GM12864 (cell line): ENCODE results near the gene PAPOLG.

ENCODE experiments used
- DNase-seq: peaks from one replicate; pipeline ENCODE4 v3.0.0-alpha.2; 2011; ENCODE audit warnings: low read depth
- H3K4me3 ChIP-seq: 2 replicates; pipeline ENCODE4 v1.5.1; 2011; ENCODE audit warnings: mild to moderate bottlenecking, low read depth, low read length, control low read depth
- CTCF ChIP-seq: IDR thresholded peaks from 2 replicates; pipeline ENCODE4 v1.5.1; 2011; ENCODE audit warnings: low read depth, mild to moderate bottlenecking, moderate library complexity, low read length, control low read depth, inconsistent platforms; ENCODE audit errors: missing control alignments

PAPOLG gene

GRCh38 chr2:60719331-60719730, 36.7 kb upstream of the PAPOLG start:
- DNase-seq, result no peak
- no peak for TF ChIP-seq CTCF
- no peak overlapping the region for H3K4me3 ChIP-seq

- no peak for TF ChIP-seq CTCF
- DNase-seq, result no peak
- H3K4me3 ChIP-seq, result no peak overlapping the region
These were observed 30.6 kb upstream of the PAPOLG start for GRCh38 chr2:60725466-60725865.

- no peak for TF ChIP-seq CTCF
- DNase-seq, result no peak
- no peak overlapping the region for H3K4me3 ChIP-seq
These were observed 27.2 kb upstream of the PAPOLG start for GRCh38 chr2:60728855-60729254.

- no peak for DNase-seq
- peak overlapping the region; percentile 42 for H3K4me3 ChIP-seq
- TF ChIP-seq CTCF, result no peak
These were observed 20.4 kb upstream of the PAPOLG start for GRCh38 chr2:60735496-60736250.

GRCh38 chr2:60738679-60739078, 17.4 kb upstream of the PAPOLG start:
- TF ChIP-seq CTCF, result no peak
- H3K4me3 ChIP-seq, result no peak overlapping the region
- DNase-seq, result no peak

GRCh38 chr2:60739156-60739555, 16.9 kb upstream of the PAPOLG start:
- no peak for TF ChIP-seq CTCF

GRCh38 chr2:60741576-60741975, 14.5 kb upstream of the PAPOLG start:
- no peak for TF ChIP-seq CTCF
- no peak overlapping the region for H3K4me3 ChIP-seq
- no peak for DNase-seq

More at GRCh38 chr2:60739156-60739555, 16.9 kb upstream of the PAPOLG start:
- DNase-seq, result no peak
- no peak overlapping the region for H3K4me3 ChIP-seq
